Mesothelial cell of epicardium (in vitro differentiated cells): ENCODE results near the gene FANCI. TPM values are rescaled to one million over a fixed set of nuclear protein-coding genes. Genes with fewer than 3 reads are reported as not detected.

Experiments
- DNase-seq, 2 experiments: peaks; one replicate each; pipeline ENCODE4 v3.0.0; 2021; ENCODE audit warnings: low spot score in 2 of 2; ENCODE audit not compliant: unreplicated experiment in 2 of 2
- H3K27ac Mint-ChIP-seq: 2 replicates; pipeline ENCODE4 v1.8.0; 2021; ENCODE audit warnings: mixed read lengths
- H3K27me3 Mint-ChIP-seq: 2 replicates; pipeline ENCODE4 v1.8.0; 2021; ENCODE audit warnings: low read depth, mixed read lengths
- H3K36me3 Mint-ChIP-seq: 2 replicates; pipeline ENCODE4 v1.8.0; 2021; ENCODE audit warnings: mixed read lengths
- H3K4me1 Mint-ChIP-seq: 2 replicates; pipeline ENCODE4 v1.8.0; 2021; ENCODE audit warnings: mixed read lengths
- H3K4me3 Mint-ChIP-seq: 2 replicates; pipeline ENCODE4 v1.8.0; 2021; ENCODE audit warnings: mild to moderate bottlenecking, moderate library complexity, mixed read lengths
- H3K9me3 Mint-ChIP-seq: 2 replicates; pipeline ENCODE4 v1.8.0; 2021; ENCODE audit warnings: mixed read lengths
- total RNA-seq: library from RNA; stranded (reverse); gene quantifications from 3 replicates; pipeline ENCODE4 v1.2.1, GENCODE V29; 2021
- TF ChIP-seq, protein P1 (sequence below): fragments of 200-600 bp; sonication (generic); IDR thresholded peaks from one replicate; pipeline ENCODE4 v1.5.0; 2021; ENCODE audit warnings: antibody characterized with exemption; ENCODE audit not compliant: unreplicated experiment

Gene FANCI
- total RNA-seq, 1 donor from 2014 or later, result 37.2 TPM

DNA sequence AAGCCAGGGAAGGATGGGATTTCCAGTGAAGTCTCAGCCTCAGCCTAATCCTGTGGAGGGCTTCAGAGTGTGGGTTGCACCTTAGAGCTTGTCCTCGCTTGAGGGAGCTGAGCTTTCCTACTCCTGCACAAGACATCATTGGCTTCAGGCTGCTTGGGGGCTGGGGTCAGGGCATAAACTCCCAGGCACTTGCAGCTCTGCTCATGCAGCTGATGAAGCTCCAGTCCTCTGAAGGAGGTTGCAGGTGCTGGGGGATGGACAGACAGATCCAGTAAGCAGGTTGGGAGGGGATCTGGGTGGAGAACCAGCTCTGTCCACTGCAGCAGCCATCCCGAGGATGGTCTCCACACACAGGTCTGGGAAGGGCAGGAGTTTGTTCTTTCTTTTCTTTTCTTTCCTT lies 110.2 kb downstream of the FANCI start:
- no peak for DNase-seq
- H3K27me3 Mint-ChIP-seq, result peaks cover 84% of the 10 kb centered on the region
- H3K36me3 Mint-ChIP-seq, result no peaks in the 10 kb centered on the region
- H3K4me1 Mint-ChIP-seq, result no peaks in the 10 kb centered on the region
- H3K4me3 Mint-ChIP-seq, result no peak overlapping the region
- H3K9me3 Mint-ChIP-seq, result no peaks in the 10 kb centered on the region
- TF ChIP-seq, protein P1, sequence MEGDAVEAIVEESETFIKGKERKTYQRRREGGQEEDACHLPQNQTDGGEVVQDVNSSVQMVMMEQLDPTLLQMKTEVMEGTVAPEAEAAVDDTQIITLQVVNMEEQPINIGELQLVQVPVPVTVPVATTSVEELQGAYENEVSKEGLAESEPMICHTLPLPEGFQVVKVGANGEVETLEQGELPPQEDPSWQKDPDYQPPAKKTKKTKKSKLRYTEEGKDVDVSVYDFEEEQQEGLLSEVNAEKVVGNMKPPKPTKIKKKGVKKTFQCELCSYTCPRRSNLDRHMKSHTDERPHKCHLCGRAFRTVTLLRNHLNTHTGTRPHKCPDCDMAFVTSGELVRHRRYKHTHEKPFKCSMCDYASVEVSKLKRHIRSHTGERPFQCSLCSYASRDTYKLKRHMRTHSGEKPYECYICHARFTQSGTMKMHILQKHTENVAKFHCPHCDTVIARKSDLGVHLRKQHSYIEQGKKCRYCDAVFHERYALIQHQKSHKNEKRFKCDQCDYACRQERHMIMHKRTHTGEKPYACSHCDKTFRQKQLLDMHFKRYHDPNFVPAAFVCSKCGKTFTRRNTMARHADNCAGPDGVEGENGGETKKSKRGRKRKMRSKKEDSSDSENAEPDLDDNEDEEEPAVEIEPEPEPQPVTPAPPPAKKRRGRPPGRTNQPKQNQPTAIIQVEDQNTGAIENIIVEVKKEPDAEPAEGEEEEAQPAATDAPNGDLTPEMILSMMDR, result no peak
- H3K27ac Mint-ChIP-seq, result no peak overlapping the region

- Mint-ChIP-seq H3K36me3 (no peaks in the 10 kb centered on the region), H3K27me3 (peaks cover 91% of the 10 kb centered on the region), H3K27ac (no peak overlapping the region), H3K4me1 (peaks cover under 1% of the 10 kb centered on the region), H3K9me3 (no peaks in the 10 kb centered on the region), H3K4me3 (no peak overlapping the region)
- DNase-seq, result no peak
- TF ChIP-seq, protein P1, result no peak
Observed at GRCh38 chr15:89356634-89357298, 113.0 kb downstream of the FANCI start.

DNA sequence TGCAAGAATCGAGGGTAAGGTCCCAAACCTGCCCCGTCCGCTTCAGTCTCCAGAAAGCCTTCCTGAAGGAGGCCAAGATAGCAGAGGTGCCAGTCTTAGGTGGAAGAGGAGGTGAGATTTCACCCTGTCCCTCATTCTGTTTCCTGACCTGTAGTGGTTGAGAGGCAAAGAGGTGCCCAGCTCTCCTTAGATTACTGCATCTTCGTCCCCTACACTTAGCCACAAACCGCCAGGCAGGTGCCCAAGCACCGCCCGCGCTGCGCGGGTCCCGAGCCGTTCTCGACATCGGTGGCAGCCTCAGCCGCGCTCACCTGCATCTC lies 114.6 kb downstream of the FANCI start:
- H3K9me3 Mint-ChIP-seq, result no peaks in the 10 kb centered on the region

GRCh38 chr15:89358755-89359439 lies 115.1 kb downstream of the FANCI start:
- peak; percentile 68 to 91 for DNase-seq
- Mint-ChIP-seq H3K4me3 (peak overlapping the region; percentile 75), H3K27ac (no peak overlapping the region), H3K4me1 (peaks cover 2% of the 10 kb centered on the region), H3K9me3 (no peaks in the 10 kb centered on the region), H3K27me3 (peaks cover 95% of the 10 kb centered on the region), H3K36me3 (no peaks in the 10 kb centered on the region)
- TF ChIP-seq, protein P1, result peak; percentile 100

More for the DNA sequence above, 114.6 kb downstream of the FANCI start:
- H3K4me3 Mint-ChIP-seq, result peak overlapping the region; percentile 75
- H3K27ac Mint-ChIP-seq, result no peak overlapping the region
- TF ChIP-seq, protein P1, result no peak
- DNase-seq, result no peak
- H3K27me3 Mint-ChIP-seq, result peaks cover 95% of the 10 kb centered on the region
- H3K4me1 Mint-ChIP-seq, result peaks cover 2% of the 10 kb centered on the region
- no peaks in the 10 kb centered on the region for H3K36me3 Mint-ChIP-seq

- H3K27me3 Mint-ChIP-seq, result peaks cover 95% of the 10 kb centered on the region
- no peak for DNase-seq
- TF ChIP-seq, protein P1, result no peak
- no peak overlapping the region for H3K27ac Mint-ChIP-seq
- H3K4me1 Mint-ChIP-seq, result peaks cover 2% of the 10 kb centered on the region
- H3K4me3 Mint-ChIP-seq, result no peak overlapping the region
- H3K9me3 Mint-ChIP-seq, result no peaks in the 10 kb centered on the region
- no peaks in the 10 kb centered on the region for H3K36me3 Mint-ChIP-seq
Observed at GRCh38 chr15:89359471-89360293, 115.9 kb downstream of the FANCI start.
